ENCODE results near the gene KCTD14.
"Not testable (repeated sequence)": the region's sequence is repeated elsewhere in the genome, so short reads cannot be mapped to it uniquely, and the experiment has no call there.

The KCTD14 gene

GRCh38 chr11:78025378-78025777 is 2.3 kb upstream of the KCTD14 start:
- no peak for DNase-seq
- H3K4me3 ChIP-seq (ENCODE audit: low read depth, low read length), result no peak overlapping the region

GRCh38 chr11:78023426-78023825 is 350 bp upstream of the KCTD14 start:
- Histone ChIP-seq H3K4me3 (ENCODE audit: low read depth, low read length) (peak overlapping the region; percentile 57), H3K27ac (no peak overlapping the region)
- in situ Hi-C loops (cut with HindIII; ENCODE audit: low pct_ligation_motif_present, low sequenced_read_pairs), result no loop called here

More at GRCh38 chr11:78025378-78025777, 2.3 kb upstream of the KCTD14 start:
- Histone ChIP-seq H3K36me3 (replicated peaks) (no peaks in the 10 kb centered on the region), H3K27ac (no peak overlapping the region), H3K27me3 (replicated peaks) (no peaks in the 10 kb centered on the region)
- in situ Hi-C loops (cut with HindIII; ENCODE audit: low pct_ligation_motif_present, low sequenced_read_pairs), result no loop called here
- no peak for TF ChIP-seq CTCF (IDR thresholded peaks at IDR 0.05; ENCODE audit: low read depth, low read length, missing control alignments)

GRCh38 chr11:78021611-78022010 is 1.5 kb downstream of the KCTD14 start:
- H3K36me3 ChIP-seq (replicated peaks), result no peaks in the 10 kb centered on the region
- H3K27ac ChIP-seq, result no peak overlapping the region
- H3K4me3 ChIP-seq (ENCODE audit: low read depth, low read length), result no peak overlapping the region
- no peaks in the 10 kb centered on the region for H3K27me3 ChIP-seq (replicated peaks)
- in situ Hi-C loops (cut with HindIII; ENCODE audit: low pct_ligation_motif_present, low sequenced_read_pairs), result no loop called here
- no peak for TF ChIP-seq CTCF (IDR thresholded peaks at IDR 0.05; ENCODE audit: low read depth, low read length, missing control alignments)
- no peak for DNase-seq

More at GRCh38 chr11:78023426-78023825, 350 bp upstream of the KCTD14 start:
- TF ChIP-seq CTCF (IDR thresholded peaks at IDR 0.05; ENCODE audit: low read depth, low read length, missing control alignments), result no peak
- DNase-seq, result no peak
- Histone ChIP-seq H3K36me3 (replicated peaks) (no peaks in the 10 kb centered on the region), H3K27me3 (replicated peaks) (no peaks in the 10 kb centered on the region)

- TF ChIP-seq CTCF (IDR thresholded peaks at IDR 0.05; ENCODE audit: low read depth, low read length, missing control alignments), result no peak
- DNase-seq, result no peak
- Histone ChIP-seq H3K27me3 (replicated peaks) (no peaks in the 10 kb centered on the region), H3K27ac (no peak overlapping the region), H3K36me3 (replicated peaks) (no peaks in the 10 kb centered on the region), H3K4me3 (ENCODE audit: low read depth, low read length) (no peak overlapping the region)
- in situ Hi-C loops (cut with HindIII; ENCODE audit: low pct_ligation_motif_present, low sequenced_read_pairs), result no loop called here
Observed at GRCh38 chr11:78020246-78020645, 2.8 kb downstream of the KCTD14 start.

GRCh38 chr11:78019808-78020207 is 3.3 kb downstream of the KCTD14 start:
- no peak overlapping the region for H3K27ac ChIP-seq
- no peak overlapping the region for H3K4me3 ChIP-seq (ENCODE audit: low read depth, low read length)
- no peak for TF ChIP-seq CTCF (IDR thresholded peaks at IDR 0.05; ENCODE audit: low read depth, low read length, missing control alignments)
- in situ Hi-C loops (cut with HindIII; ENCODE audit: low pct_ligation_motif_present, low sequenced_read_pairs), result no loop called here
- no peak for DNase-seq
- H3K36me3 ChIP-seq (replicated peaks), result no peaks in the 10 kb centered on the region
- H3K27me3 ChIP-seq (replicated peaks), result no peaks in the 10 kb centered on the region

- Histone ChIP-seq H3K4me3 (ENCODE audit: low read depth, low read length) (no peak overlapping the region), H3K36me3 (replicated peaks) (no peaks in the 10 kb centered on the region), H3K27ac (no peak overlapping the region), H3K27me3 (replicated peaks) (no peaks in the 10 kb centered on the region)
- no peak for TF ChIP-seq CTCF (IDR thresholded peaks at IDR 0.05; ENCODE audit: low read depth, low read length, missing control alignments)
- no peak for DNase-seq
- in situ Hi-C loops (cut with HindIII; ENCODE audit: low pct_ligation_motif_present, low sequenced_read_pairs), result no loop called here
Observed at GRCh38 chr11:78015878-78016277, 7.2 kb downstream of the KCTD14 start.

- H3K4me3 ChIP-seq (ENCODE audit: low read depth, low read length); in situ Hi-C loops (cut with HindIII; ENCODE audit: low pct_ligation_motif_present, low sequenced_read_pairs); H3K27me3 ChIP-seq (replicated peaks); H3K27ac ChIP-seq; DNase-seq; H3K36me3 ChIP-seq (replicated peaks): not testable (repeated sequence)
Observed at GRCh38 chr11:78014937-78015520, 8.0 kb downstream of the KCTD14 start.

All from brain microvascular endothelial cell (primary cell).